ENCODE measurements around the gene ZNF565. TPM values are rescaled to one million over a fixed set of nuclear protein-coding genes. Genes with fewer than 3 reads are reported as not detected.
"Not testable (repeated sequence)": the region's sequence is repeated elsewhere in the genome, so short reads cannot be mapped to it uniquely, and the experiment has no call there.

Gene ZNF565
- total RNA-seq, 1 donor from 2014 or later: 2.1 TPM

DNA sequence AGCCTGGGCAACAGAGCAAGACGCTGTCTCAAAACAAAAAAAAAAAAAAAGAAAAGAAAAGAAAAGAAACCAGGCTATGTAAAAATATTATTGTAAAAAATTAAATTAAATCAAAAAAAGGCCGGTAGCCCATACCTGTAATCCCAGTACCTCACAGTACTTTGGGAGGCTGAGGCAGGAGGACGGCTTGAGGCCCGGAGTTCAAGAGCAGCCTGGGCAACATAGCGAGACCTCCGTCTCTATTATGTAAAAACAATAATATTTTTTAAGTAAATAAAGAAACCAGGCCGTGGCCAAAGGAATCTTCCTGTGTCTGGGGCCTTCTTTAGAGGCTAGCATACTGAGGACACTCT is 75.4 kb downstream of the ZNF565 start:
- Mint-ChIP-seq H3K4me1 (ENCODE audit: low read depth) (peaks cover 20% of the 10 kb centered on the region), H3K9me3 (no peaks in the 10 kb centered on the region), H3K27me3 (ENCODE audit: insufficient read depth) (peaks cover 1% of the 10 kb centered on the region), H3K36me3 (ENCODE audit: low read depth) (peaks cover 17% of the 10 kb centered on the region), H3K4me3 (peak overlapping the region; percentile 97), H3K27ac (peak overlapping the region; percentile 99)
- no peak for DNase-seq (ENCODE audit: low spot score)
- intact Hi-C loops (cut with micrococcal nuclease): loop anchor here (1.0 kb wide), 2 partner anchors 11 to 46 kb away; no protein-coding TSS in a partner anchor

DNA sequence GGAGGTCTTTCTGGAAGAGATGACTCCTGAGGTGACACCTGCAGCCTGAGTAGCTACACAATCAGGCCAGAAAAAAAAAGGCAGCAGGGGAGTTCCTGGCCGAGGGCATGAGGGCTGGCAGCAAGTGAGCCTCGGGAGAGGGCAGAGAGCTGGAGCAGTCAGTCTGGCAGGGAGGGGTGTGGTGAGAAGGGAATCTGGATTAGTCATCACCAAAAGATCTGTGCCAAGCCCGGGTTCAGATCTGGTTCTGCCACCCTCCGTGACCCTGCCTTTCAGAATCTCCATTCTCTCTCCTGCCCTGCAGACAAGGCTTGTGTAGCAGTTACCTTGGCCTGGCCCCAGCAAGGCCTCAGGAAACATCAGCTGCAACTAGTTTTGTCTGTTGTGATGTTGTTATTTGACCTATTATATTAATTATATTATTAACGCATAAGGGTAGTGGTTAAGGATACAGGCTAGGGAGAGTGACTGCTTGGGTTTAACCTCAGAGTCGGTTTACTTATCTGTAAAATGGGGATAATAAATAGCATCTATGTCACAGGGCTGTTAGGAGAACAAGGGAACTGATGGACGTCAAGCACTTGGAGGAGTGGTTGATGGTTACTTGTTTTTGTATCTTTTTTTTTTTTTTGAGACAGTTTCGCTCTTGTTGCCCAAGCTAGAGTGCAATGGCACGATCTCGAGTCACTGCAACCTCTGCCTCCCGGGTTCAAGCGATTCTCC is 77.3 kb downstream of the ZNF565 start:
- Mint-ChIP-seq H3K4me3 (no peak overlapping the region), H3K4me1 (ENCODE audit: low read depth) (peaks cover 26% of the 10 kb centered on the region), H3K27me3 (ENCODE audit: insufficient read depth) (peaks cover 1% of the 10 kb centered on the region), H3K36me3 (ENCODE audit: low read depth) (peaks cover 11% of the 10 kb centered on the region), H3K27ac (peak overlapping the region; percentile 64), H3K9me3 (no peaks in the 10 kb centered on the region)
- DNase-seq (ENCODE audit: low spot score): no peak
- intact Hi-C loops (cut with micrococcal nuclease): no loop called here

DNA sequence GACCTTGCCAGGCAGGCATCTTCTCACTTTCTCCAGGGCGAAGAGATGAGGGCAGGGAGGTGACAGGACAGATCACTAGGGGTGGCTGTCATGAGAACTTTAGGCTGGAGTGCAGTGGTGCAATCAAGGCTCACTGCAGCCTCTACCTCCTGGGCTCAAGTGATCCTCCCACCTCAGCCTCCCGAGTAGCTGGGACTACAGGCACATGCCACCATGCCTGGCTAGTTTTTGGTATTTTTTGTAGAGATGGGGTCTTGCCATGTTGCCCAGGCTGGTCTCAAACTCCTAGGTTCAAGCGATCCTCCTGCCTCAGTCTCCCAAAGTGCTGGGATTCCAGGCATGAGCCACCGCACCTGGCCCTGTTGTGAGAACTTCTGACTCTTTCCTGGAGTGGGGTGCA is 79.6 kb downstream of the ZNF565 start:
- not testable (repeated sequence) for DNase-seq (ENCODE audit: low spot score)

More for the DNA sequence above, 79.6 kb downstream of the ZNF565 start:
- H3K9me3 Mint-ChIP-seq; intact Hi-C loops (cut with micrococcal nuclease); H3K4me3 Mint-ChIP-seq; H3K27me3 Mint-ChIP-seq (ENCODE audit: insufficient read depth); H3K27ac Mint-ChIP-seq; H3K36me3 Mint-ChIP-seq (ENCODE audit: low read depth): not testable (repeated sequence)
- peaks cover 21% of the 10 kb centered on the region for H3K4me1 Mint-ChIP-seq (ENCODE audit: low read depth)

Other genes starting within 250 kb of the ZNF565 start
- gene SDHAF1, start 219.5 kb downstream of the ZNF565 start, total RNA-seq: 21.2 and 24.5 TPM in 2 replicates
- 1.7 and 1.8 TPM in 2 replicates for gene SYNE4, start 205.9 kb downstream of the ZNF565 start, total RNA-seq
- gene ALKBH6, start 200.5 kb downstream of the ZNF565 start, total RNA-seq: 48.3 and 60.6 TPM in 2 replicates
- gene CLIP3, start 181.8 kb downstream of the ZNF565 start, total RNA-seq: 2.2 and 4.4 TPM in 2 replicates
- 1.6 TPM in 2 replicates for gene THAP8, start 160.4 kb downstream of the ZNF565 start, total RNA-seq
- 22.0 and 24.9 TPM in 2 replicates for gene WDR62, start 159.8 kb downstream of the ZNF565 start, total RNA-seq
- not detected in 2 replicates for gene OVOL3, start 103.5 kb downstream of the ZNF565 start, total RNA-seq
- gene POLR2I, start 99.8 kb downstream of the ZNF565 start, total RNA-seq: 76.3 and 92.4 TPM in 2 replicates
- gene TBCB, start 99.2 kb downstream of the ZNF565 start, total RNA-seq: 127 and 143 TPM in 2 replicates
- 326 and 335 TPM in 2 replicates for gene CAPNS1, start 74.6 kb downstream of the ZNF565 start, total RNA-seq
- not detected in 2 replicates for gene COX7A1, start 62.2 kb downstream of the ZNF565 start, total RNA-seq
- 82.5 and 94.0 TPM in 2 replicates for gene ZNF146, start 441 bp upstream of the ZNF565 start, total RNA-seq
- gene ZFP14, start 164.5 kb upstream of the ZNF565 start, total RNA-seq: 0.83 and 1.7 TPM in 2 replicates
- 5.1 and 5.3 TPM in 2 replicates for gene ZFP82, start 204.0 kb upstream of the ZNF565 start, total RNA-seq